ENCODE results near the gene SHISA6.

GRCh38 chr17:11330006-11330405, 89.0 kb downstream of the SHISA6 start:
- TF ChIP-seq, protein P1, sequence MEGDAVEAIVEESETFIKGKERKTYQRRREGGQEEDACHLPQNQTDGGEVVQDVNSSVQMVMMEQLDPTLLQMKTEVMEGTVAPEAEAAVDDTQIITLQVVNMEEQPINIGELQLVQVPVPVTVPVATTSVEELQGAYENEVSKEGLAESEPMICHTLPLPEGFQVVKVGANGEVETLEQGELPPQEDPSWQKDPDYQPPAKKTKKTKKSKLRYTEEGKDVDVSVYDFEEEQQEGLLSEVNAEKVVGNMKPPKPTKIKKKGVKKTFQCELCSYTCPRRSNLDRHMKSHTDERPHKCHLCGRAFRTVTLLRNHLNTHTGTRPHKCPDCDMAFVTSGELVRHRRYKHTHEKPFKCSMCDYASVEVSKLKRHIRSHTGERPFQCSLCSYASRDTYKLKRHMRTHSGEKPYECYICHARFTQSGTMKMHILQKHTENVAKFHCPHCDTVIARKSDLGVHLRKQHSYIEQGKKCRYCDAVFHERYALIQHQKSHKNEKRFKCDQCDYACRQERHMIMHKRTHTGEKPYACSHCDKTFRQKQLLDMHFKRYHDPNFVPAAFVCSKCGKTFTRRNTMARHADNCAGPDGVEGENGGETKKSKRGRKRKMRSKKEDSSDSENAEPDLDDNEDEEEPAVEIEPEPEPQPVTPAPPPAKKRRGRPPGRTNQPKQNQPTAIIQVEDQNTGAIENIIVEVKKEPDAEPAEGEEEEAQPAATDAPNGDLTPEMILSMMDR (IDR thresholded peaks at IDR 0.05; ENCODE audit: poor library complexity, severe bottlenecking) = no peak
- no peak for TF ChIP-seq EZH2 (IDR thresholded peaks at IDR 0.05; ENCODE audit: borderline replicate concordance, insufficient read depth, low read length, poor library complexity, severe bottlenecking)
- no peak for TF ChIP-seq REST (IDR thresholded peaks at IDR 0.05; ENCODE audit: borderline replicate concordance)
- TF ChIP-seq POLR2AphosphoS5 (IDR thresholded peaks at IDR 0.05) = no peak
- TF ChIP-seq EP300 (conservative IDR thresholded peaks at IDR 0.05; ENCODE audit: poor library complexity, severe bottlenecking) = no peak
- TF ChIP-seq RAD21 (conservative IDR thresholded peaks at IDR 0.05) = no peak
- TF ChIP-seq SMC3 (conservative IDR thresholded peaks at IDR 0.05; ENCODE audit: poor library complexity) = no peak
- no peak for TF ChIP-seq MXI1 (conservative IDR thresholded peaks at IDR 0.05; ENCODE audit: poor library complexity, severe bottlenecking)
